ENCODE data around the gene GNG12. TPM values are rescaled to one million over a fixed set of nuclear protein-coding genes. Genes with fewer than 3 reads are reported as not detected.

Gene GNG12
- total and polyA plus RNA-seq, 9 of the 15 experiments (the other 6 are each of a cell fraction or from before 2014, with no cell fraction given): 2.6 to 6.0 (median 4.1) TPM

DNA sequence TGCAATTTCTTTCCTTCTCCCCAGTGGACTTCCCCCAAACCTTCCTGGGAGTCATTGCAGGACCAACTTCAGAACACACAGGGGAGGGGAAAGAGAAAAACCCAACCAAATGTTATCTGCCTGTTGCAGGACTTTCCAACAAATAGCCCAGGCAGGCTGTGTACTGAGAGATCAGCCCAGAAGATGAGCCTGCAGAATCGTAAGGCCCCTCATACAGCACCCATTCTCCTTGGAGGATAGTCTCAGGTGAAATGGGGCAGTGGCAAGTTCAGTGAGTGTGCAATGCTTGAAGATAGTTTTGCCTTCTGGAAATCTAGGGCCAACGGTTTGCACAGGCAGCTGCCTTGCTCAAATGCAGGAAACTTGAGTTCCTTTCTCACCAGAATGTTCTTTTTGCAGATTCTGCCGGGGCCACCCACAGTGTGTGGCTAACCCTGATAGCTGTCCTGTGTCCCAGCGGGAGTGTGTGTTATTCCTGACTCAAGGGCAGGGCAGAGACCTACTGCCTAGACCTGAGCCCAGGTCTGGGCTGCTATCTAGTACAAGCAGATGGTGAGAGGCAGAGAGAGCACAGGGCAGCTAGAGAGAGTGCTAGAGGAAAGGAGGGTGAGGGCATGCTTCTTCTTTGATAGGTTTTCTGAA is 99.5 kb downstream of the GNG12 start (continued):
- TF ChIP-seq ZNF140 (CRISPR knock-in tag; IDR thresholded peaks at IDR 0.05) (no peak), SUPT5H (IDR thresholded peaks at IDR 0.05) (no peak), NFIC (IDR thresholded peaks at IDR 0.05) (peak; percentile 87), BRD4 (IDR thresholded peaks at IDR 0.05) (no peak), MYBL2 (IDR thresholded peaks at IDR 0.05; ENCODE audit: low read depth) (no peak; the same call in 1 of the 2 replicates), MYBL2 (CRISPR knock-in tag; IDR thresholded peaks at IDR 0.05; ENCODE audit: borderline replicate concordance) (no peak), NR2C1 (IDR thresholded peaks at IDR 0.05) (no peak), NR2C1 (tag; IDR thresholded peaks at IDR 0.05) (0 out of 2 replicates have a peak, but pooled peaks have one; percentile 44), GABPB1 (CRISPR knock-in tag; IDR thresholded peaks at IDR 0.05) (no peak)
- TF ChIP-seq, protein P1, sequence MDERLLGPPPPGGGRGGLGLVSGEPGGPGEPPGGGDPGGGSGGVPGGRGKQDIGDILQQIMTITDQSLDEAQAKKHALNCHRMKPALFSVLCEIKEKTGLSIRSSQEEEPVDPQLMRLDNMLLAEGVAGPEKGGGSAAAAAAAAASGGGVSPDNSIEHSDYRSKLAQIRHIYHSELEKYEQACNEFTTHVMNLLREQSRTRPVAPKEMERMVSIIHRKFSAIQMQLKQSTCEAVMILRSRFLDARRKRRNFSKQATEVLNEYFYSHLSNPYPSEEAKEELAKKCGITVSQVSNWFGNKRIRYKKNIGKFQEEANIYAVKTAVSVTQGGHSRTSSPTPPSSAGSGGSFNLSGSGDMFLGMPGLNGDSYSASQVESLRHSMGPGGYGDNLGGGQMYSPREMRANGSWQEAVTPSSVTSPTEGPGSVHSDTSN (CRISPR knock-in tag; IDR thresholded peaks at IDR 0.05; ENCODE audit: low read depth): no peak
- TF ChIP-seq, protein P1 (tag; conservative IDR thresholded peaks at IDR 0.05; ENCODE audit: low read depth): no peak
- TF ChIP-seq, protein P2, sequence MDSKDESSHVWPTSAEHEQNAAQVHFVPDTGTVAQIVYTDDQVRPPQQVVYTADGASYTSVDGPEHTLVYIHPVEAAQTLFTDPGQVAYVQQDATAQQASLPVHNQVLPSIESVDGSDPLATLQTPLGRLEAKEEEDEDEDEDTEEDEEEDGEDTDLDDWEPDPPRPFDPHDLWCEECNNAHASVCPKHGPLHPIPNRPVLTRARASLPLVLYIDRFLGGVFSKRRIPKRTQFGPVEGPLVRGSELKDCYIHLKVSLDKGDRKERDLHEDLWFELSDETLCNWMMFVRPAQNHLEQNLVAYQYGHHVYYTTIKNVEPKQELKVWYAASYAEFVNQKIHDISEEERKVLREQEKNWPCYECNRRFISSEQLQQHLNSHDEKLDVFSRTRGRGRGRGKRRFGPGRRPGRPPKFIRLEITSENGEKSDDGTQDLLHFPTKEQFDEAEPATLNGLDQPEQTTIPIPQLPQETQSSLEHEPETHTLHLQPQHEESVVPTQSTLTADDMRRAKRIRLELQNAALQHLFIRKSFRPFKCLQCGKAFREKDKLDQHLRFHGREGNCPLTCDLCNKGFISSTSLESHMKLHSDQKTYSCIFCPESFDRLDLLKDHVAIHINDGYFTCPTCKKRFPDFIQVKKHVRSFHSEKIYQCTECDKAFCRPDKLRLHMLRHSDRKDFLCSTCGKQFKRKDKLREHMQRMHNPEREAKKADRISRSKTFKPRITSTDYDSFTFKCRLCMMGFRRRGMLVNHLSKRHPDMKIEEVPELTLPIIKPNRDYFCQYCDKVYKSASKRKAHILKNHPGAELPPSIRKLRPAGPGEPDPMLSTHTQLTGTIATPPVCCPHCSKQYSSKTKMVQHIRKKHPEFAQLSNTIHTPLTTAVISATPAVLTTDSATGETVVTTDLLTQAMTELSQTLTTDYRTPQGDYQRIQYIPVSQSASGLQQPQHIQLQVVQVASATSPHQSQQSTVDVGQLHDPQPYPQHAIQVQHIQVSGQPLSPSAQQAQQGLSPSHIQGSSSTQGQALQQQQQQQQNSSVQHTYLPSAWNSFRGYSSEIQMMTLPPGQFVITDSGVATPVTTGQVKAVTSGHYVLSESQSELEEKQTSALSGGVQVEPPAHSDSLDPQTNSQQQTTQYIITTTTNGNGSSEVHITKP (IDR thresholded peaks at IDR 0.05; ENCODE audit: partially characterized antibody): peak; percentile 36
- TF ChIP-seq, protein P3, sequence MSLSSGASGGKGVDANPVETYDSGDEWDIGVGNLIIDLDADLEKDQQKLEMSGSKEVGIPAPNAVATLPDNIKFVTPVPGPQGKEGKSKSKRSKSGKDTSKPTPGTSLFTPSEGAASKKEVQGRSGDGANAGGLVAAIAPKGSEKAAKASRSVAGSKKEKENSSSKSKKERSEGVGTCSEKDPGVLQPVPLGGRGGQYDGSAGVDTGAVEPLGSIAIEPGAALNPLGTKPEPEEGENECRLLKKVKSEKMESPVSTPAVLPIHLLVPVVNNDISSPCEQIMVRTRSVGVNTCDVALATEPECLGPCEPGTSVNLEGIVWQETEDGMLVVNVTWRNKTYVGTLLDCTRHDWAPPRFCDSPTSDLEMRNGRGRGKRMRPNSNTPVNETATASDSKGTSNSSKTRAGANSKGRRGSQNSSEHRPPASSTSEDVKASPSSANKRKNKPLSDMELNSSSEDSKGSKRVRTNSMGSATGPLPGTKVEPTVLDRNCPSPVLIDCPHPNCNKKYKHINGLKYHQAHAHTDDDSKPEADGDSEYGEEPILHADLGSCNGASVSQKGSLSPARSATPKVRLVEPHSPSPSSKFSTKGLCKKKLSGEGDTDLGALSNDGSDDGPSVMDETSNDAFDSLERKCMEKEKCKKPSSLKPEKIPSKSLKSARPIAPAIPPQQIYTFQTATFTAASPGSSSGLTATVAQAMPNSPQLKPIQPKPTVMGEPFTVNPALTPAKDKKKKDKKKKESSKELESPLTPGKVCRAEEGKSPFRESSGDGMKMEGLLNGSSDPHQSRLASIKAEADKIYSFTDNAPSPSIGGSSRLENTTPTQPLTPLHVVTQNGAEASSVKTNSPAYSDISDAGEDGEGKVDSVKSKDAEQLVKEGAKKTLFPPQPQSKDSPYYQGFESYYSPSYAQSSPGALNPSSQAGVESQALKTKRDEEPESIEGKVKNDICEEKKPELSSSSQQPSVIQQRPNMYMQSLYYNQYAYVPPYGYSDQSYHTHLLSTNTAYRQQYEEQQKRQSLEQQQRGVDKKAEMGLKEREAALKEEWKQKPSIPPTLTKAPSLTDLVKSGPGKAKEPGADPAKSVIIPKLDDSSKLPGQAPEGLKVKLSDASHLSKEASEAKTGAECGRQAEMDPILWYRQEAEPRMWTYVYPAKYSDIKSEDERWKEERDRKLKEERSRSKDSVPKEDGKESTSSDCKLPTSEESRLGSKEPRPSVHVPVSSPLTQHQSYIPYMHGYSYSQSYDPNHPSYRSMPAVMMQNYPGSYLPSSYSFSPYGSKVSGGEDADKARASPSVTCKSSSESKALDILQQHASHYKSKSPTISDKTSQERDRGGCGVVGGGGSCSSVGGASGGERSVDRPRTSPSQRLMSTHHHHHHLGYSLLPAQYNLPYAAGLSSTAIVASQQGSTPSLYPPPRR (CRISPR knock-in tag; IDR thresholded peaks at IDR 0.05; ENCODE audit: borderline replicate concordance): no peak; the same call in 1 of the 2 replicates
- TF ChIP-seq, protein P4, sequence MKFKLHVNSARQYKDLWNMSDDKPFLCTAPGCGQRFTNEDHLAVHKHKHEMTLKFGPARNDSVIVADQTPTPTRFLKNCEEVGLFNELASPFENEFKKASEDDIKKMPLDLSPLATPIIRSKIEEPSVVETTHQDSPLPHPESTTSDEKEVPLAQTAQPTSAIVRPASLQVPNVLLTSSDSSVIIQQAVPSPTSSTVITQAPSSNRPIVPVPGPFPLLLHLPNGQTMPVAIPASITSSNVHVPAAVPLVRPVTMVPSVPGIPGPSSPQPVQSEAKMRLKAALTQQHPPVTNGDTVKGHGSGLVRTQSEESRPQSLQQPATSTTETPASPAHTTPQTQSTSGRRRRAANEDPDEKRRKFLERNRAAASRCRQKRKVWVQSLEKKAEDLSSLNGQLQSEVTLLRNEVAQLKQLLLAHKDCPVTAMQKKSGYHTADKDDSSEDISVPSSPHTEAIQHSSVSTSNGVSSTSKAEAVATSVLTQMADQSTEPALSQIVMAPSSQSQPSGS (CRISPR knock-in tag; IDR thresholded peaks at IDR 0.05): no peak

All from K562 (cell line).